HG02981 (cell line): ENCODE results near the gene FBXO2.

Experiments used
- ATAC-seq: cut with Tn5 transposase; IDR thresholded peaks from one replicate; pipeline ENCODE4 v1.9.1; 2021; ENCODE audit warnings: mild to moderate bottlenecking, moderate library complexity; ENCODE audit not compliant: unreplicated experiment

The FBXO2 gene

DNA sequence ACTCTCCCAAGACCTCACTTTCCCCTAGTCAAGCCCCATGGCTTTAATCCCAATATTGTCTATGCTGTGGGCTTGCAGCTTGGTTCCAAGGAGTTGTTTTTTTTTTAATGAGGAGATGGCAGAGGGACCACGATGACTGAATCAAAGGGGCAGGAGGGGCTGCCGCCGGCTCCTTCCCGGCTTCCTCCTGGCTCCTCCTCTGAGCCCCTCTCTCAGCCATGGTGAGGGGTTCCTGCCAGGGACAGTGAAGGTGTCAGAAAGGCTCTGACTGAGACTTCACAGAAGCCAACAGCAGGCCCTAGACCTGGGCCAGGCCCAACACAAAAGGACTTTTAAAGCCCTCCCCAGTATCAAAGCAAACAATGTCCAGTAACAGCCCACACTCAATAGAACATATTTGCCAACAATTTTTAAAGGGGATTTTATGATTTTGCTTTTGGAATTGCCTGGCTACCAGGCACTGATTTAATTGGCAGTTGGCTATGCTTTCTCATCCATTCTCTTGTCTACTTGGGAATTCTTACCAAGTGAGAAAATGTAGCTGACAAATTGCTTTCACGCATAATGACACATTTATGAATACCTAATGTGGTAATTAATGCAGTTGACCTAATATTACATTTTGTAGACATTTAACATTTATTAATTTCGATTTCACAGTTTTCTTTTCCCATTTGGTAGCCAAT lies 54.2 kb downstream of the FBXO2 start:
- no peak for ATAC-seq

DNA sequence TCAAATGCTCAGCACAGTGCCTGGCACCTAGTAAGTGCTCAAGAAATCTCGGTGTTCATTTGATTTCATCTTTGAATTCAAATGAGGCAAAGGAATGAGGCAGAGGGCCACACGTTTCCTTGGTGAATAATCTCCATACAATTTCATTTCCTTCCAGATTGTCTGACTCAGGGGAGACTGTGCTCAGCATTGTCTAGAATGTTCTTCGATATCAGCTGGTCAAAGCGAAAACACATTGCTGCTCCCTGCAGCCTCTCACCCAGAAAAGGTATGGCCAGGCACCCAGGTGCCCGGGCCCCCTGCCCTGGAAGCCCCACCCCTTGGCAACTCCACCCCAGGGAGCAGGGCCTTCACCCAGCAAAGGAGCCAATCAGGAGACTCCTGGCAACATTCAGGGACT lies 55.8 kb downstream of the FBXO2 start:
- no peak for ATAC-seq
